ENCODE results near the gene CNOT4. TPM values are rescaled to one million over a fixed set of nuclear protein-coding genes. Genes with fewer than 3 reads are reported as not detected.

Gene CNOT4
- total and polyA plus RNA-seq, 10 donors: 5.3 to 36.9 (median 27.9) TPM

GRCh38 chr7:135383525-135384175, 126.3 kb downstream of the CNOT4 start:
- WGBS, 5 donors: 83 to 92% (median 87%) methylated on average over 2 of the region's 2 CpGs
- Histone ChIP-seq H3K27me3 (replicated peaks in 1 of 7) (no peaks in the 10 kb centered on the region), H3K27ac (no peak overlapping the region), H3K36me3 (peaks cover 0 to 17% (median 0%) of the 10 kb centered on the region in 6 donors), H3K4me3 (no peak overlapping the region), H3K4me1 (peaks cover 0 to 6% (median 0%) of the 10 kb centered on the region in 6 donors), H3K9me3 (no peaks in the 10 kb centered on the region)
- TF ChIP-seq POLR2A (IDR thresholded peaks at IDR 0.05) (no peak), POLR2AphosphoS5 (IDR thresholded peaks at IDR 0.05) (no peak)
- TF ChIP-seq, protein P1, sequence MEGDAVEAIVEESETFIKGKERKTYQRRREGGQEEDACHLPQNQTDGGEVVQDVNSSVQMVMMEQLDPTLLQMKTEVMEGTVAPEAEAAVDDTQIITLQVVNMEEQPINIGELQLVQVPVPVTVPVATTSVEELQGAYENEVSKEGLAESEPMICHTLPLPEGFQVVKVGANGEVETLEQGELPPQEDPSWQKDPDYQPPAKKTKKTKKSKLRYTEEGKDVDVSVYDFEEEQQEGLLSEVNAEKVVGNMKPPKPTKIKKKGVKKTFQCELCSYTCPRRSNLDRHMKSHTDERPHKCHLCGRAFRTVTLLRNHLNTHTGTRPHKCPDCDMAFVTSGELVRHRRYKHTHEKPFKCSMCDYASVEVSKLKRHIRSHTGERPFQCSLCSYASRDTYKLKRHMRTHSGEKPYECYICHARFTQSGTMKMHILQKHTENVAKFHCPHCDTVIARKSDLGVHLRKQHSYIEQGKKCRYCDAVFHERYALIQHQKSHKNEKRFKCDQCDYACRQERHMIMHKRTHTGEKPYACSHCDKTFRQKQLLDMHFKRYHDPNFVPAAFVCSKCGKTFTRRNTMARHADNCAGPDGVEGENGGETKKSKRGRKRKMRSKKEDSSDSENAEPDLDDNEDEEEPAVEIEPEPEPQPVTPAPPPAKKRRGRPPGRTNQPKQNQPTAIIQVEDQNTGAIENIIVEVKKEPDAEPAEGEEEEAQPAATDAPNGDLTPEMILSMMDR (IDR thresholded peaks at IDR 0.05 in 8 of 11, conservative IDR thresholded peaks at IDR 0.05 in 3 of 11): no peak
- no peak for DNase-seq
- intact Hi-C loops (cut with DNase I; ENCODE audit: low total_unique reads): no loop called here

DNA sequence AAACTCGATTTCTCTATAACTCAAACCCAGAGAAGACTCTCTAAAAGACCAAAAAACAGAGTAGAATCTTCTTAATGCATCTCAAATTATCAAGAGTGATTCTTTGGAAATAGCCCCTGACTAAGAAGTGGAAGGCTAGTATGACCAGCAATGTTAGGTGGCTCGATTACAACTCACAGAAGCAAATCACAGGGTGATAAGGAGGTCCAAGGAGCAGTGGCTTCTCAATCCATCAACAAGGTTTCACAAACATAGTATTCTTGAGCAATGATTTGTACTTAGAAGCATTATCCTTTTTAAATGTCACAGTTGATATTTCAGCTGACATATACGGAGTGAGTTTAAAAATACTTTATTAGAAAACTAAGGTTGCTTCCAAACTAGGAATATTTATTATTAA, 127.7 kb downstream of the CNOT4 start:
- no peaks in the 10 kb centered on the region for H3K9me3 ChIP-seq
- no peaks in the 10 kb centered on the region for H3K4me1 ChIP-seq
- no peak overlapping the region for H3K27ac ChIP-seq
- H3K36me3 ChIP-seq: peaks cover 0 to 13% (median 0%) of the 10 kb centered on the region in 6 donors
- DNase-seq: no peak
- no peaks in the 10 kb centered on the region for H3K27me3 ChIP-seq (replicated peaks in 1 of 7)
- no peak overlapping the region for H3K4me3 ChIP-seq
- TF ChIP-seq, protein P1 (IDR thresholded peaks at IDR 0.05 in 8 of 11, conservative IDR thresholded peaks at IDR 0.05 in 3 of 11): no peak
- TF ChIP-seq POLR2AphosphoS5 (IDR thresholded peaks at IDR 0.05) (no peak), POLR2A (IDR thresholded peaks at IDR 0.05) (no peak)
- 93 to 97% (median 96%) methylated on average over 3 of the region's 3 CpGs for WGBS, 5 donors
- intact Hi-C loops (cut with DNase I; ENCODE audit: low total_unique reads): no loop called here

DNA sequence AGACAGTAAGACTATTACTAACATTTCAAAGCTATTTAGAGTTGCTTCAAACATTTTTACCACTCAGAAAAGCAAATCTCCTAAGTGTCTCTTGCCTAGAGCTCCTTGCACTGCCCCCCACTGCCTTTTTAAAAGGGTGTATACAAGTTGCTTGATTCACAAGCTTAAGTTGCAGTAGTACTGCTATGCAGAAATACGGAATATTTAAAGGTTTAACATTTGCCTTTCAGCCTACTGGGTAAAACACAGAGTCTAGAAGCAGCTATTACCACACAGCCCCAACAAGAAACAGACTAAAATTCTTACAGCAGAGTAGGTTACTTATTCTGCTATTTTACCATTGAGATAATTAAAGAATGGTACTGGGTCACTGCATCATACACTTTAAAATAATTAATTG, 128.5 kb downstream of the CNOT4 start:
- Histone ChIP-seq H3K36me3 (peaks cover 0 to 8% (median 0%) of the 10 kb centered on the region in 6 donors), H3K9me3 (no peaks in the 10 kb centered on the region), H3K4me1 (no peaks in the 10 kb centered on the region), H3K27ac (no peak overlapping the region), H3K4me3 (no peak overlapping the region), H3K27me3 (replicated peaks in 1 of 7) (no peaks in the 10 kb centered on the region)
- TF ChIP-seq POLR2AphosphoS5 (IDR thresholded peaks at IDR 0.05) (no peak), POLR2A (IDR thresholded peaks at IDR 0.05) (no peak)
- TF ChIP-seq, protein P1 (IDR thresholded peaks at IDR 0.05 in 8 of 11, conservative IDR thresholded peaks at IDR 0.05 in 3 of 11): no peak
- intact Hi-C loops (cut with DNase I; ENCODE audit: low total_unique reads): no loop called here
- no peak for DNase-seq
- WGBS, 5 donors: 93 to 100% (median 100%) methylated on average over 1 of the region's 1 CpG

GRCh38 chr7:135380351-135380750, 129.6 kb downstream of the CNOT4 start:
- TF ChIP-seq POLR2A (IDR thresholded peaks at IDR 0.05) (no peak), POLR2AphosphoS5 (IDR thresholded peaks at IDR 0.05) (no peak)
- TF ChIP-seq, protein P1 (IDR thresholded peaks at IDR 0.05 in 8 of 11, conservative IDR thresholded peaks at IDR 0.05 in 3 of 11): no peak
- Histone ChIP-seq H3K27ac (no peak overlapping the region), H3K4me1 (no peaks in the 10 kb centered on the region), H3K36me3 (peaks cover 0 to 11% (median 0%) of the 10 kb centered on the region in 6 donors), H3K4me3 (no peak overlapping the region), H3K9me3 (no peaks in the 10 kb centered on the region), H3K27me3 (replicated peaks in 1 of 7) (no peaks in the 10 kb centered on the region)
- intact Hi-C loops (cut with DNase I; ENCODE audit: low total_unique reads): no loop called here
- DNase-seq: no peak

All from spleen (tissue), 11 donors.